ENCODE data around the gene MAPK8.
A peak's percentile ranks its signal among the peaks of the same experiment; 100 is the strongest.

The MAPK8 gene

GRCh38 chr10:48442090-48442808 lies 135.8 kb downstream of the MAPK8 start:
- Histone ChIP-seq H3K36me3 (ENCODE audit: insufficient read depth, low read length) (no peaks in the 10 kb centered on the region), H3K27me3 (ENCODE audit: insufficient read depth, low read length) (no peaks in the 10 kb centered on the region), H3K27ac (ENCODE audit: low read depth, low read length) (no peak overlapping the region), H3K4me1 (ENCODE audit: insufficient read depth, low read length) (peaks cover 6% of the 10 kb centered on the region; the same call in 1 of the 2 replicates), H3K4me3 (ENCODE audit: low read length) (no peak overlapping the region), H3K9ac (ENCODE audit: low read depth, low read length) (no peak overlapping the region), H3K9me3 (ENCODE audit: insufficient read depth, low read depth, low read length) (no peaks in the 10 kb centered on the region)
- WGBS = 93% methylated on average over 11 of the region's 11 CpGs

GRCh38 chr10:48442809-48443177 lies 136.3 kb downstream of the MAPK8 start:
- no peak overlapping the region for H3K9ac ChIP-seq (ENCODE audit: low read depth, low read length)
- WGBS = 86% methylated on average over 5 of the region's 5 CpGs
- no peaks in the 10 kb centered on the region for H3K27me3 ChIP-seq (ENCODE audit: insufficient read depth, low read length)
- H3K4me1 ChIP-seq (ENCODE audit: insufficient read depth, low read length) = peaks cover 6% of the 10 kb centered on the region; the same call in 1 of the 2 replicates
- H3K27ac ChIP-seq (ENCODE audit: low read depth, low read length) = no peak overlapping the region
- H3K9me3 ChIP-seq (ENCODE audit: insufficient read depth, low read depth, low read length) = no peaks in the 10 kb centered on the region
- H3K4me3 ChIP-seq (ENCODE audit: low read length) = no peak overlapping the region
- H3K36me3 ChIP-seq (ENCODE audit: insufficient read depth, low read length) = no peaks in the 10 kb centered on the region

- Histone ChIP-seq H3K27me3 (ENCODE audit: insufficient read depth, low read length) (no peaks in the 10 kb centered on the region), H3K27ac (ENCODE audit: low read depth, low read length) (no peak overlapping the region)
- WGBS = 78% methylated on average over 2 of the region's 2 CpGs
Observed at GRCh38 chr10:48444266-48444665, 137.8 kb downstream of the MAPK8 start.

GRCh38 chr10:48444861-48445841 lies 138.7 kb downstream of the MAPK8 start:
- Histone ChIP-seq H3K9ac (ENCODE audit: low read depth, low read length) (no peak overlapping the region), H3K27ac (ENCODE audit: low read depth, low read length) (peak overlapping the region; percentile 0; the same call in 1 of the 2 replicates), H3K9me3 (ENCODE audit: insufficient read depth, low read depth, low read length) (no peaks in the 10 kb centered on the region), H3K4me3 (ENCODE audit: low read length) (no peak overlapping the region), H3K4me1 (ENCODE audit: insufficient read depth, low read length) (peaks cover 6% of the 10 kb centered on the region; the same call in 1 of the 2 replicates), H3K36me3 (ENCODE audit: insufficient read depth, low read length) (no peaks in the 10 kb centered on the region), H3K27me3 (ENCODE audit: insufficient read depth, low read length) (no peaks in the 10 kb centered on the region)
- WGBS = 89% methylated on average over 20 of the region's 20 CpGs

More at GRCh38 chr10:48444266-48444665, 137.8 kb downstream of the MAPK8 start:
- no peak overlapping the region for H3K4me3 ChIP-seq (ENCODE audit: low read length)
- H3K9me3 ChIP-seq (ENCODE audit: insufficient read depth, low read depth, low read length) = no peaks in the 10 kb centered on the region
- no peak overlapping the region for H3K9ac ChIP-seq (ENCODE audit: low read depth, low read length)
- no peaks in the 10 kb centered on the region for H3K36me3 ChIP-seq (ENCODE audit: insufficient read depth, low read length)
- peaks cover 6% of the 10 kb centered on the region; the same call in 1 of the 2 replicates for H3K4me1 ChIP-seq (ENCODE audit: insufficient read depth, low read length)

GRCh38 chr10:48445932-48446331 lies 139.5 kb downstream of the MAPK8 start:
- H3K4me3 ChIP-seq (ENCODE audit: low read length) = no peak overlapping the region
- peaks cover 6% of the 10 kb centered on the region; the same call in 1 of the 2 replicates for H3K4me1 ChIP-seq (ENCODE audit: insufficient read depth, low read length)
- WGBS = 94% methylated on average over 7 of the region's 7 CpGs
- no peak overlapping the region for H3K27ac ChIP-seq (ENCODE audit: low read depth, low read length)
- no peak overlapping the region for H3K9ac ChIP-seq (ENCODE audit: low read depth, low read length)
- H3K9me3 ChIP-seq (ENCODE audit: insufficient read depth, low read depth, low read length) = no peaks in the 10 kb centered on the region
- no peaks in the 10 kb centered on the region for H3K27me3 ChIP-seq (ENCODE audit: insufficient read depth, low read length)
- no peaks in the 10 kb centered on the region for H3K36me3 ChIP-seq (ENCODE audit: insufficient read depth, low read length)

GRCh38 chr10:48446785-48447184 lies 140.3 kb downstream of the MAPK8 start:
- no peak overlapping the region for H3K4me3 ChIP-seq (ENCODE audit: low read length)

GRCh38 chr10:48447356-48448215 lies 141.1 kb downstream of the MAPK8 start:
- 94% methylated on average over 11 of the region's 11 CpGs for WGBS
- no peaks in the 10 kb centered on the region for H3K27me3 ChIP-seq (ENCODE audit: insufficient read depth, low read length)
- no peak overlapping the region for H3K27ac ChIP-seq (ENCODE audit: low read depth, low read length)
- no peak overlapping the region for H3K4me3 ChIP-seq (ENCODE audit: low read length)
- no peaks in the 10 kb centered on the region for H3K36me3 ChIP-seq (ENCODE audit: insufficient read depth, low read length)
- no peak overlapping the region for H3K9ac ChIP-seq (ENCODE audit: low read depth, low read length)
- peaks cover 6% of the 10 kb centered on the region; the same call in 1 of the 2 replicates for H3K4me1 ChIP-seq (ENCODE audit: insufficient read depth, low read length)
- H3K9me3 ChIP-seq (ENCODE audit: insufficient read depth, low read depth, low read length) = no peaks in the 10 kb centered on the region

More at GRCh38 chr10:48446785-48447184, 140.3 kb downstream of the MAPK8 start:
- no peaks in the 10 kb centered on the region for H3K27me3 ChIP-seq (ENCODE audit: insufficient read depth, low read length)
- 91% methylated on average over 7 of the region's 7 CpGs for WGBS
- H3K4me1 ChIP-seq (ENCODE audit: insufficient read depth, low read length) = peaks cover 6% of the 10 kb centered on the region; the same call in 1 of the 2 replicates
- H3K9ac ChIP-seq (ENCODE audit: low read depth, low read length) = no peak overlapping the region
- H3K27ac ChIP-seq (ENCODE audit: low read depth, low read length) = no peak overlapping the region
- no peaks in the 10 kb centered on the region for H3K9me3 ChIP-seq (ENCODE audit: insufficient read depth, low read depth, low read length)
- no peaks in the 10 kb centered on the region for H3K36me3 ChIP-seq (ENCODE audit: insufficient read depth, low read length)

GRCh38 chr10:48448796-48449195 lies 142.3 kb downstream of the MAPK8 start:
- H3K27me3 ChIP-seq (ENCODE audit: insufficient read depth, low read length) = no peaks in the 10 kb centered on the region
- no peak overlapping the region for H3K4me3 ChIP-seq (ENCODE audit: low read length)
- no peaks in the 10 kb centered on the region for H3K36me3 ChIP-seq (ENCODE audit: insufficient read depth, low read length)
- no peak overlapping the region for H3K9ac ChIP-seq (ENCODE audit: low read depth, low read length)
- H3K9me3 ChIP-seq (ENCODE audit: insufficient read depth, low read depth, low read length) = no peaks in the 10 kb centered on the region
- H3K4me1 ChIP-seq (ENCODE audit: insufficient read depth, low read length) = peaks cover 6% of the 10 kb centered on the region; the same call in 1 of the 2 replicates
- H3K27ac ChIP-seq (ENCODE audit: low read depth, low read length) = no peak overlapping the region
- 91% methylated on average over 4 of the region's 4 CpGs for WGBS

- H3K27ac ChIP-seq (ENCODE audit: low read depth, low read length) = no peak overlapping the region
- peaks cover 4% of the 10 kb centered on the region; the same call in 1 of the 2 replicates for H3K4me1 ChIP-seq (ENCODE audit: insufficient read depth, low read length)
- no peak overlapping the region for H3K9ac ChIP-seq (ENCODE audit: low read depth, low read length)
- WGBS = 91% methylated on average over 19 of the region's 19 CpGs
- H3K9me3 ChIP-seq (ENCODE audit: insufficient read depth, low read depth, low read length) = no peaks in the 10 kb centered on the region
- no peak overlapping the region for H3K4me3 ChIP-seq (ENCODE audit: low read length)
- H3K27me3 ChIP-seq (ENCODE audit: insufficient read depth, low read length) = no peaks in the 10 kb centered on the region
- no peaks in the 10 kb centered on the region for H3K36me3 ChIP-seq (ENCODE audit: insufficient read depth, low read length)
Observed at GRCh38 chr10:48449501-48450232, 143.2 kb downstream of the MAPK8 start.

- no peak overlapping the region for H3K4me3 ChIP-seq (ENCODE audit: low read length)
- 96% methylated on average over 49 of the region's 49 CpGs for WGBS
- H3K4me1 ChIP-seq (ENCODE audit: insufficient read depth, low read length) = no peaks in the 10 kb centered on the region
- H3K9ac ChIP-seq (ENCODE audit: low read depth, low read length) = no peak overlapping the region
- no peaks in the 10 kb centered on the region for H3K27me3 ChIP-seq (ENCODE audit: insufficient read depth, low read length)
- no peak overlapping the region for H3K27ac ChIP-seq (ENCODE audit: low read depth, low read length)
- H3K9me3 ChIP-seq (ENCODE audit: insufficient read depth, low read depth, low read length) = no peaks in the 10 kb centered on the region
- no peaks in the 10 kb centered on the region for H3K36me3 ChIP-seq (ENCODE audit: insufficient read depth, low read length)
Observed at GRCh38 chr10:48450233-48450740, 143.8 kb downstream of the MAPK8 start.
